ENCODE results near the gene MAD1L1.

DNA sequence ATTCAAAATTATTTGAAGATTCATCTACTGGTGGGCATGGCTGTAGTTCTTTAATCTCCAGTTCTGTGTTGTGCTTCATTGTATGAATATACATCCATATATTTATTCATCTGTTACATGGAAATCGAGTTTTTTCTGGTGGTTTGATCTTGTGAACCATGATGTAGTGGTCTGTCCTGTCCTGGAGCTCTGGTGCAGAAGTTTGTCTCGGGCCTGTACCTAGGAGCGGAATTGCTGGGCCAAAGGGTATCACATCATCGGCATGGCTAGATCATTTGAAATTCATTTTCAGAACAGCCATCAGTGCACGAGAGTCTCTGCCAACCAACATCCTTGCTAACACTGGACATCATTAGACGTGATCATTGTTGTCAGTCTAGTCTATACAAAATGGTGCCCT is 455.6 kb downstream of the MAD1L1 start:
- TF ChIP-seq, protein P1, sequence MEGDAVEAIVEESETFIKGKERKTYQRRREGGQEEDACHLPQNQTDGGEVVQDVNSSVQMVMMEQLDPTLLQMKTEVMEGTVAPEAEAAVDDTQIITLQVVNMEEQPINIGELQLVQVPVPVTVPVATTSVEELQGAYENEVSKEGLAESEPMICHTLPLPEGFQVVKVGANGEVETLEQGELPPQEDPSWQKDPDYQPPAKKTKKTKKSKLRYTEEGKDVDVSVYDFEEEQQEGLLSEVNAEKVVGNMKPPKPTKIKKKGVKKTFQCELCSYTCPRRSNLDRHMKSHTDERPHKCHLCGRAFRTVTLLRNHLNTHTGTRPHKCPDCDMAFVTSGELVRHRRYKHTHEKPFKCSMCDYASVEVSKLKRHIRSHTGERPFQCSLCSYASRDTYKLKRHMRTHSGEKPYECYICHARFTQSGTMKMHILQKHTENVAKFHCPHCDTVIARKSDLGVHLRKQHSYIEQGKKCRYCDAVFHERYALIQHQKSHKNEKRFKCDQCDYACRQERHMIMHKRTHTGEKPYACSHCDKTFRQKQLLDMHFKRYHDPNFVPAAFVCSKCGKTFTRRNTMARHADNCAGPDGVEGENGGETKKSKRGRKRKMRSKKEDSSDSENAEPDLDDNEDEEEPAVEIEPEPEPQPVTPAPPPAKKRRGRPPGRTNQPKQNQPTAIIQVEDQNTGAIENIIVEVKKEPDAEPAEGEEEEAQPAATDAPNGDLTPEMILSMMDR (conservative IDR thresholded peaks at IDR 0.05; ENCODE audit: low read depth, low read length) = no peak
- no peak for TF ChIP-seq EZH2 (IDR thresholded peaks at IDR 0.05; ENCODE audit: borderline replicate concordance, low read depth, low read length, poor library complexity, severe bottlenecking)
